Measurements from ENCODE around the gene AQP5. TPM values are rescaled to one million over a fixed set of nuclear protein-coding genes. Genes with fewer than 3 reads are reported as not detected.

AQP5 gene
- total RNA-seq, 1 experiment from 2014 or later = 0.31 TPM

- Histone ChIP-seq H3K27ac (peak overlapping the region; percentile 57; the same call in 1 of the 2 replicates), H3K36me3 (ENCODE audit: low read depth) (no peaks in the 10 kb centered on the region), H4K20me1 (ENCODE audit: insufficient read depth) (no peaks in the 10 kb centered on the region), H3K4me3 (no peak overlapping the region), H3F3A (ENCODE audit: insufficient read depth, low read depth) (peaks cover 16% of the 10 kb centered on the region; the same call in 1 of the 2 replicates), H2AFZ (no peak overlapping the region), H3K9me2 (ENCODE audit: insufficient read depth) (no peaks in the 10 kb centered on the region), H3K4me1 (replicated peaks; ENCODE audit: insufficient read depth) (peaks cover 57% of the 10 kb centered on the region), H3K4me2 (peak overlapping the region; percentile 62), H3K9me3 (ENCODE audit: insufficient read depth, low read depth) (no peaks in the 10 kb centered on the region), H3K27me3 (ENCODE audit: insufficient read depth, low read depth) (no peaks in the 10 kb centered on the region), H3K79me2 (ENCODE audit: low read depth) (no peaks in the 10 kb centered on the region)
- CTCF ChIA-PET = interaction anchor here (0.6 to 1.4 kb wide), 10 partner anchors 14 to 290 kb away, joined by 3 to 17 read pairs (median 5); no protein-coding TSS in a partner anchor
- intact Hi-C loops (cut with micrococcal nuclease; ENCODE audit: unreplicated experiment) = loop anchor here (1.0 to 10.0 kb wide), 2 partner anchors 94 to 202 kb away; partner anchors contain the start of gene CERS5
- TF ChIP-seq EZH2 (IDR thresholded peaks at IDR 0.05; ENCODE audit: low read depth) = no peak
- TF ChIP-seq, protein P1, sequence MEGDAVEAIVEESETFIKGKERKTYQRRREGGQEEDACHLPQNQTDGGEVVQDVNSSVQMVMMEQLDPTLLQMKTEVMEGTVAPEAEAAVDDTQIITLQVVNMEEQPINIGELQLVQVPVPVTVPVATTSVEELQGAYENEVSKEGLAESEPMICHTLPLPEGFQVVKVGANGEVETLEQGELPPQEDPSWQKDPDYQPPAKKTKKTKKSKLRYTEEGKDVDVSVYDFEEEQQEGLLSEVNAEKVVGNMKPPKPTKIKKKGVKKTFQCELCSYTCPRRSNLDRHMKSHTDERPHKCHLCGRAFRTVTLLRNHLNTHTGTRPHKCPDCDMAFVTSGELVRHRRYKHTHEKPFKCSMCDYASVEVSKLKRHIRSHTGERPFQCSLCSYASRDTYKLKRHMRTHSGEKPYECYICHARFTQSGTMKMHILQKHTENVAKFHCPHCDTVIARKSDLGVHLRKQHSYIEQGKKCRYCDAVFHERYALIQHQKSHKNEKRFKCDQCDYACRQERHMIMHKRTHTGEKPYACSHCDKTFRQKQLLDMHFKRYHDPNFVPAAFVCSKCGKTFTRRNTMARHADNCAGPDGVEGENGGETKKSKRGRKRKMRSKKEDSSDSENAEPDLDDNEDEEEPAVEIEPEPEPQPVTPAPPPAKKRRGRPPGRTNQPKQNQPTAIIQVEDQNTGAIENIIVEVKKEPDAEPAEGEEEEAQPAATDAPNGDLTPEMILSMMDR (conservative IDR thresholded peaks at IDR 0.05) = no peak
- POLR2A ChIA-PET (ENCODE audit: unreplicated experiment) = interaction anchor here (0.5 to 0.8 kb wide), 4 partner anchors 18 to 640 kb away, joined by 5 to 22 read pairs (median 8); partner anchors contain the start of gene TROAP
- DNase-seq = peak; percentile 90 to 97
- BruUV-seq (replicated peaks) = no TSS peak
Measured at GRCh38 chr12:49962861-49963765, 1.4 kb downstream of the AQP5 start.

DNA sequence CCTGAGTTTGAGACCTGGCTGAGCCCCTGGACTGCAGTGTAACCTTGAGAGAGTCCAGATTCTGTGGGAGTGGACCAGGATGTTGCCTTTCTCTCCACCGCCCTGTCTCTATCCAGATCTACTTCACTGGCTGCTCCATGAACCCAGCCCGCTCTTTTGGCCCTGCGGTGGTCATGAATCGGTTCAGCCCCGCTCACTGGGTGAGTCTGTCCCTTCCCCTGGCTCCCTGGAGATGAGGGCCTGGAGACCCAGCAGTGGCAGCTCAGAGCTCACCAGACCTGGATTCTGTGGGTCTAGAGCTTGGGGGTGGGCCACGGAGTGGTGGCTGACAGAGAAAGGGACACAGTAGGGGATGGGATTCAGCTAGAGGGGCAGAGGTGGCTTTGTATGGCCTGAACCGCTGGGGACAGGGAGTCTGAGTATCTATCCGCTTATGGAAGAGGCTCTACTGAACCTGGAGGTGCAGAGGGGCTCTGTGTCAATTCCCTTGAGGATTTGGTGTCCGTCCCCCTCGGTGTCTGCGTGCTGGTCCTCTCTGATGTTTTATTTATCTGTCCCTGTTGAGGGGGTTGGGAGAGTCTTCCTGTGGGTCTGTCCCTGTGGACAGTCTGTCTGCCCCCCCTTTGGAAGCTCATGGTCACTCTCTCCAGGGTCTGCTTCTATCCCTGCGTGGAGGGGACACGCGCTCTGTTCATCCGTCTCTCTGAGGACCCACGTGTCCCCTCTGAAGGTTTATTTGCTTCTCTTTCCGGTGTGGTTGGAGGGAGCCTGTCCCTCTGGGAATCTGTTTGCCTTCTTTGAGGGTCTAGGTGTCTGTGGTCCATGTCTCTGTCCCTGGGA, 2.5 kb downstream of the AQP5 start:
- no TSS peak for BruUV-seq (replicated peaks)
- CTCF ChIA-PET = interaction anchor here (1.1 to 1.4 kb wide), 2 partner anchors 19 to 106 kb away, joined by 3 to 12 read pairs; no protein-coding TSS in a partner anchor
- no peak for TF ChIP-seq EZH2 (IDR thresholded peaks at IDR 0.05; ENCODE audit: low read depth)
- TF ChIP-seq, protein P1 (conservative IDR thresholded peaks at IDR 0.05) = no peak
- intact Hi-C loops (cut with micrococcal nuclease; ENCODE audit: unreplicated experiment) = loop anchor here (1.0 to 10.0 kb wide), 2 partner anchors 95 to 201 kb away; partner anchors contain the start of gene CERS5
- DNase-seq = no peak
- H3K4me2 ChIP-seq = no peak overlapping the region
- POLR2A ChIA-PET (ENCODE audit: unreplicated experiment) = no interaction called here
- no peaks in the 10 kb centered on the region for H3K9me2 ChIP-seq (ENCODE audit: insufficient read depth)
- no peaks in the 10 kb centered on the region for H3K9me3 ChIP-seq (ENCODE audit: insufficient read depth, low read depth)
- H3K79me2 ChIP-seq (ENCODE audit: low read depth) = no peaks in the 10 kb centered on the region
- H3K4me3 ChIP-seq = no peak overlapping the region
- H3K27me3 ChIP-seq (ENCODE audit: insufficient read depth, low read depth) = peaks cover 10% of the 10 kb centered on the region; the same call in 1 of the 2 replicates
- H3K4me1 ChIP-seq (replicated peaks; ENCODE audit: insufficient read depth) = peaks cover 53% of the 10 kb centered on the region
- no peak overlapping the region for H2AFZ ChIP-seq
- H3K36me3 ChIP-seq (ENCODE audit: low read depth) = no peaks in the 10 kb centered on the region
- H3F3A ChIP-seq (ENCODE audit: insufficient read depth, low read depth) = peaks cover 14% of the 10 kb centered on the region; the same call in 1 of the 2 replicates
- no peaks in the 10 kb centered on the region for H4K20me1 ChIP-seq (ENCODE audit: insufficient read depth)
- H3K27ac ChIP-seq = no peak overlapping the region

Data from PC-9 (cell line).